Adipocyte (in vitro differentiated cells): ENCODE results near the gene CFAP57.

ENCODE experiments used
- DNase-seq: peaks from one replicate; pipeline ENCODE4 v3.0.0-alpha.2; 2015; ENCODE audit warnings: low read depth
- H3K27me3 ChIP-seq: replicated peaks from 2 replicates; pipeline ENCODE4 v1.7.0; 2013; ENCODE audit warnings: mild to moderate bottlenecking, low read length, moderate library complexity; ENCODE audit not compliant: control insufficient read depth, insufficient read depth
- H3K36me3 ChIP-seq: 2 replicates; pipeline ENCODE4 v1.7.0; 2013; ENCODE audit warnings: low read length, mild to moderate bottlenecking, moderate library complexity; ENCODE audit not compliant: control insufficient read depth, insufficient read depth, severe bottlenecking
- H3K4me1 ChIP-seq: 2 replicates; pipeline ENCODE4 v1.7.0; 2013; ENCODE audit warnings: mild to moderate bottlenecking, low read length, moderate library complexity; ENCODE audit not compliant: control insufficient read depth, insufficient read depth
- H3K4me3 ChIP-seq: 2 replicates; pipeline ENCODE4 v1.7.0; 2013; ENCODE audit warnings: mild to moderate bottlenecking, low read length, moderate library complexity
- H3K9ac ChIP-seq: 2 replicates; pipeline ENCODE4 v1.7.0; 2013; ENCODE audit warnings: mild to moderate bottlenecking, low read length, moderate library complexity
- H3K9me3 ChIP-seq: 2 replicates; pipeline ENCODE4 v1.7.0; 2013; ENCODE audit warnings: mild to moderate bottlenecking, low read length, moderate library complexity; ENCODE audit not compliant: control insufficient read depth

Gene CFAP57

GRCh38 chr1:43174873-43175272 is 2.7 kb downstream of the CFAP57 start:
- peaks cover 18% of the 10 kb centered on the region for H3K27me3 ChIP-seq
- no peak overlapping the region for H3K9ac ChIP-seq
- no peak overlapping the region for H3K4me3 ChIP-seq
- no peaks in the 10 kb centered on the region for H3K9me3 ChIP-seq
- H3K36me3 ChIP-seq, result peaks cover 5% of the 10 kb centered on the region
- peaks cover 9% of the 10 kb centered on the region for H3K4me1 ChIP-seq
- DNase-seq, result no peak

- no peak for DNase-seq
- H3K27me3 ChIP-seq, result peaks cover 18% of the 10 kb centered on the region
- no peaks in the 10 kb centered on the region for H3K9me3 ChIP-seq
- no peak overlapping the region for H3K4me3 ChIP-seq
- H3K9ac ChIP-seq, result no peak overlapping the region
- H3K4me1 ChIP-seq, result no peaks in the 10 kb centered on the region
- no peaks in the 10 kb centered on the region for H3K36me3 ChIP-seq
These were observed 5.6 kb downstream of the CFAP57 start for GRCh38 chr1:43177691-43178090.

GRCh38 chr1:43184388-43184787 is 12.3 kb downstream of the CFAP57 start:
- Histone ChIP-seq H3K27me3 (peaks cover 4% of the 10 kb centered on the region), H3K4me1 (no peaks in the 10 kb centered on the region), H3K4me3 (no peak overlapping the region), H3K9ac (no peak overlapping the region), H3K36me3 (no peaks in the 10 kb centered on the region), H3K9me3 (no peaks in the 10 kb centered on the region)
- DNase-seq, result no peak

GRCh38 chr1:43184995-43185394 is 12.9 kb downstream of the CFAP57 start:
- Histone ChIP-seq H3K36me3 (no peaks in the 10 kb centered on the region), H3K4me3 (no peak overlapping the region), H3K27me3 (peaks cover 4% of the 10 kb centered on the region), H3K9me3 (no peaks in the 10 kb centered on the region), H3K4me1 (no peaks in the 10 kb centered on the region), H3K9ac (no peak overlapping the region)
- DNase-seq, result no peak

- Histone ChIP-seq H3K4me1 (no peaks in the 10 kb centered on the region), H3K9ac (no peak overlapping the region), H3K27me3 (peaks cover 4% of the 10 kb centered on the region), H3K9me3 (peaks cover 4% of the 10 kb centered on the region), H3K36me3 (no peaks in the 10 kb centered on the region), H3K4me3 (no peak overlapping the region)
- DNase-seq, result no peak
These were observed 16.0 kb downstream of the CFAP57 start for GRCh38 chr1:43188106-43188505.

- Histone ChIP-seq H3K9ac (no peak overlapping the region), H3K36me3 (no peaks in the 10 kb centered on the region), H3K27me3 (peaks cover 9% of the 10 kb centered on the region), H3K9me3 (peaks cover 10% of the 10 kb centered on the region), H3K4me1 (no peaks in the 10 kb centered on the region), H3K4me3 (no peak overlapping the region)
- no peak for DNase-seq
These were observed 22.4 kb downstream of the CFAP57 start for GRCh38 chr1:43194509-43194908.

GRCh38 chr1:43197343-43198127 is 25.4 kb downstream of the CFAP57 start:
- Histone ChIP-seq H3K4me1 (no peaks in the 10 kb centered on the region), H3K4me3 (no peak overlapping the region), H3K9ac (no peak overlapping the region), H3K27me3 (peaks cover 9% of the 10 kb centered on the region), H3K36me3 (no peaks in the 10 kb centered on the region), H3K9me3 (peaks cover 6% of the 10 kb centered on the region)
- no peak for DNase-seq

GRCh38 chr1:43199093-43199726 is 27.1 kb downstream of the CFAP57 start:
- DNase-seq, result no peak
- Histone ChIP-seq H3K9ac (no peak overlapping the region), H3K9me3 (peaks cover 12% of the 10 kb centered on the region), H3K4me3 (no peak overlapping the region), H3K27me3 (peaks cover 9% of the 10 kb centered on the region), H3K4me1 (no peaks in the 10 kb centered on the region), H3K36me3 (no peaks in the 10 kb centered on the region)

GRCh38 chr1:43203859-43204258 is 31.7 kb downstream of the CFAP57 start:
- Histone ChIP-seq H3K36me3 (no peaks in the 10 kb centered on the region), H3K4me3 (no peak overlapping the region), H3K9ac (no peak overlapping the region), H3K27me3 (no peaks in the 10 kb centered on the region), H3K4me1 (peaks cover 23% of the 10 kb centered on the region), H3K9me3 (peaks cover 8% of the 10 kb centered on the region)
- no peak for DNase-seq

GRCh38 chr1:43204394-43204793 is 32.3 kb downstream of the CFAP57 start:
- no peak overlapping the region for H3K4me3 ChIP-seq
- peaks cover 23% of the 10 kb centered on the region for H3K4me1 ChIP-seq
- no peaks in the 10 kb centered on the region for H3K27me3 ChIP-seq
- peaks cover 8% of the 10 kb centered on the region for H3K9me3 ChIP-seq
- H3K9ac ChIP-seq, result no peak overlapping the region
- H3K36me3 ChIP-seq, result no peaks in the 10 kb centered on the region
- DNase-seq, result no peak

- H3K9ac ChIP-seq, result no peak overlapping the region
- no peaks in the 10 kb centered on the region for H3K27me3 ChIP-seq
- H3K9me3 ChIP-seq, result peaks cover 8% of the 10 kb centered on the region
- no peaks in the 10 kb centered on the region for H3K36me3 ChIP-seq
- H3K4me3 ChIP-seq, result no peak overlapping the region
- DNase-seq, result peak; percentile 36
- peaks cover 23% of the 10 kb centered on the region for H3K4me1 ChIP-seq
These were observed 33.5 kb downstream of the CFAP57 start for GRCh38 chr1:43205671-43206070.
